Tibial nerve (tissue), 4 donors: Measurements from ENCODE around the gene CDH6. TPM values are rescaled to one million over a fixed set of nuclear protein-coding genes. Genes with fewer than 3 reads are reported as not detected.

Experiments
- DNase-seq, 2 donors: peaks; one replicate each; pipeline ENCODE4 v3.0.0-alpha.2; 2019; ENCODE audit warnings: low spot score in 2 of 2
- H3K27ac ChIP-seq, 4 donors: fragments of 200-600 bp; sonication (generic) in 3 of 4; one replicate each; pipeline ENCODE4 v1.5.1; 2017 to 2019; ENCODE audit warnings: mild to moderate bottlenecking in 1 of 4
- H3K27me3 ChIP-seq, 2 donors: fragments of 200-600 bp; sonication (generic) in 1 of 2; one replicate each; pipeline versions ENCODE4 v1.5.1 to v1.6.0; 2017 to 2019
- H3K36me3 ChIP-seq, 3 donors: fragments of 200-600 bp; sonication (generic); one replicate each; pipeline ENCODE4 v1.5.1; 2018 to 2019
- H3K4me1 ChIP-seq, 4 donors: fragments of 200-600 bp; sonication (generic) in 3 of 4; one replicate each; pipeline ENCODE4 v1.5.1; 2017 to 2019
- H3K4me3 ChIP-seq, 4 donors: fragments of 200-600 bp; sonication (generic) in 3 of 4; one replicate each; pipeline ENCODE4 v1.5.1; 2017 to 2019; ENCODE audit warnings: mild to moderate bottlenecking in 1 of 4, moderate library complexity in 1 of 4
- H3K9me3 ChIP-seq, 4 donors: fragments of 200-600 bp; sonication (generic) in 3 of 4; one replicate each; pipeline ENCODE4 v1.5.1; 2017 to 2019
- CTCF ChIP-seq, 5 experiments: fragments of 200-600 bp in 3 of 5; fragments of 450-650 bp in 2 of 5; sonication (generic) in 3 of 5; IDR thresholded peaks; one replicate each; pipeline ENCODE4 v1.5.1; 2016 to 2019; ENCODE audit warnings: antibody characterized with exemption in 5 of 5, mild to moderate bottlenecking in 3 of 5, moderate library complexity in 2 of 5
- EP300 ChIP-seq, 2 donors: sonication (generic); formaldehyde crosslinking; IDR thresholded peaks; one replicate each; pipeline ENCODE4 v1.6.1; 2017; ENCODE audit warnings: antibody characterized with exemption in 2 of 2, mild to moderate bottlenecking in 1 of 2
- POLR2A ChIP-seq, 2 donors: fragments of 450-650 bp; IDR thresholded peaks; one replicate each; pipeline ENCODE4 v1.6.1; 2017; ENCODE audit warnings: antibody characterized with exemption in 2 of 2, mild to moderate bottlenecking in 2 of 2, moderate library complexity in 2 of 2
- WGBS, 2 donors: methylation state at CpG; one replicate each; pipeline ENCODE4 v1.1.5; 2018; 5-methylcytosine and 5-hydroxymethylcytosine counted together
- total RNA-seq, 4 donors: library from RNA; depleted of rRNA; stranded (reverse); fragments of >200 nt; gene quantifications; one replicate each; pipeline ENCODE4 v1.1.0, GENCODE V29; 2016

The CDH6 gene
- total RNA-seq, 4 donors from 2014 or later, result 10.8 to 23.9 (median 17.5) TPM

GRCh38 chr5:31372124-31372523, 178.6 kb downstream of the CDH6 start:
- TF ChIP-seq EP300 (IDR thresholded peaks at IDR 0.05), result no peak
- TF ChIP-seq POLR2A (IDR thresholded peaks at IDR 0.05), result no peak
- TF ChIP-seq CTCF (IDR thresholded peaks at IDR 0.05), result no peak
- Histone ChIP-seq H3K4me1 (peaks cover 0 to under 1% (median 0%) of the 10 kb centered on the region in 4 donors), H3K9me3 (no peaks in the 10 kb centered on the region), H3K36me3 (no peaks in the 10 kb centered on the region), H3K27me3 (no peaks in the 10 kb centered on the region), H3K4me3 (no peak overlapping the region), H3K27ac (no peak overlapping the region)
- no peak for DNase-seq
- 50 to 57% methylated on average over 1 of the region's 1 CpG for WGBS, 2 donors

DNA sequence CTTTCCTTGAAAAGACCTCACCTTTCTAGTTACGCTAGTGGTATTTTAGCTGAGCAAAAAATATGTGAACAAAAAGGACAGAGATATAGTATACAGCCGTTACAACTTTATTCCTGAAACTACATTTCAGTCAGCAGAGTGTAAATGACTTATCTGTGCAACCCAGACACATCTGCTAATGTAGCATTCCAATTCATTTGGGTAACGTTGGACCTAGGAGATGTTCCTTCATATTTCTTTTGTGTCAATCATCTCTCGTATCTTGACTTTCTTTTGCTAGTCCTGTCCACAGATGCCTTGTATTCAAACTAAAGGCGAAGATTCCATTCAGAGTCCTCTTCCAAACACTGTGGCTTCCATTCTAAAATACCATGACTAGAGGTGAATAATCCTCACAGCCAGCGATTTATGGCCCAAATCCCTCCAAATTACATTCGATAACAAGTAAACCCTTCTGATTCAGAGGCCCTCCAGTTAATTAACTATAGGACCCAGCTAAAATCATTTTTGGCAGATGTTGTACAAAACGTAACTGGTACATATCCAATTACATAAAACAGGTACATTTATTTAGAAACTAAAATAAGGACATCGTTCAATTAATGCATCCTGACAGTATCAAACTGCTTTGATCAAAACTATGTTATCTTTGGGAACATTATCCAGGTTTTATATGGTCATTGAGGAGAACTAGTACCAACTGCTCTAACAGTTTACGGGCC, 182.7 kb downstream of the CDH6 start:
- no peak for DNase-seq
- H3K4me1 ChIP-seq, result no peaks in the 10 kb centered on the region
- no peak overlapping the region for H3K4me3 ChIP-seq
- TF ChIP-seq POLR2A (IDR thresholded peaks at IDR 0.05) (no peak), CTCF (IDR thresholded peaks at IDR 0.05) (no peak), EP300 (IDR thresholded peaks at IDR 0.05) (no peak)
- no peaks in the 10 kb centered on the region for H3K9me3 ChIP-seq
- no peaks in the 10 kb centered on the region for H3K27me3 ChIP-seq
- no peak overlapping the region for H3K27ac ChIP-seq
- no peaks in the 10 kb centered on the region for H3K36me3 ChIP-seq
- 92% methylated on average over 10 of the region's 10 CpGs for WGBS, 2 donors

- H3K36me3 ChIP-seq, result no peaks in the 10 kb centered on the region
- no peak overlapping the region for H3K27ac ChIP-seq
- H3K4me3 ChIP-seq, result no peak overlapping the region
- TF ChIP-seq POLR2A (IDR thresholded peaks at IDR 0.05) (no peak), CTCF (IDR thresholded peaks at IDR 0.05) (no peak)
- no peaks in the 10 kb centered on the region for H3K4me1 ChIP-seq
- no peaks in the 10 kb centered on the region for H3K9me3 ChIP-seq
- H3K27me3 ChIP-seq, result no peaks in the 10 kb centered on the region
- 67 to 89% methylated on average over 6 of the region's 6 CpGs for WGBS, 2 donors
- no peak for DNase-seq
These were observed 183.9 kb downstream of the CDH6 start for GRCh38 chr5:31377274-31377946.

DNA sequence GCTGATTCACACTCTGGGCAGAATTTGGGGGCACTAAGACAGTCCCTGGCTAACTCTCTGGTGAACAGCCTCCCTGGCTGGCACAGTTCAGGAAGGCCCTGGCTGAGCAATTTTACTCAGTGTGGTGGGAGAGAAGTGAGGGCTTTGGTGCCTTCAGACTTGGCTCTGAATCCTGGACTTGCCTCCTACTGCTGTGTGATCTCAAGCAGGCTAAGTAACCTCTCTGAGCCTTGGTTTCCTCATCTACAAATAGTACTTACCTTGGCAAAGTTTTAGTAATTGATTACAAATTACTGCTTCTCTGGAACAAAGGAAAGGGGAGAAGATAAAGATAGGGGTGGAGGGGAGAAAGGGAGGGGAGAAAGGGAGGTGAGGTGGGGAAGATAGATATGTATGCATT, 184.7 kb downstream of the CDH6 start:
- DNase-seq, result no peak
- no peak for TF ChIP-seq CTCF (IDR thresholded peaks at IDR 0.05)
- TF ChIP-seq EP300 (IDR thresholded peaks at IDR 0.05), result no peak
- TF ChIP-seq POLR2A (IDR thresholded peaks at IDR 0.05), result no peak
- H3K27me3 ChIP-seq, result no peaks in the 10 kb centered on the region
- H3K4me3 ChIP-seq, result no peak overlapping the region
- H3K4me1 ChIP-seq, result no peaks in the 10 kb centered on the region
- no peaks in the 10 kb centered on the region for H3K9me3 ChIP-seq
- no peaks in the 10 kb centered on the region for H3K36me3 ChIP-seq
- H3K27ac ChIP-seq, result no peak overlapping the region
